ENCODE results near the gene ANTXR1. TPM values are rescaled to one million over a fixed set of nuclear protein-coding genes. Genes with fewer than 3 reads are reported as not detected.

The ANTXR1 gene
- total RNA-seq, 1 donor, result 61.5 TPM

DNA sequence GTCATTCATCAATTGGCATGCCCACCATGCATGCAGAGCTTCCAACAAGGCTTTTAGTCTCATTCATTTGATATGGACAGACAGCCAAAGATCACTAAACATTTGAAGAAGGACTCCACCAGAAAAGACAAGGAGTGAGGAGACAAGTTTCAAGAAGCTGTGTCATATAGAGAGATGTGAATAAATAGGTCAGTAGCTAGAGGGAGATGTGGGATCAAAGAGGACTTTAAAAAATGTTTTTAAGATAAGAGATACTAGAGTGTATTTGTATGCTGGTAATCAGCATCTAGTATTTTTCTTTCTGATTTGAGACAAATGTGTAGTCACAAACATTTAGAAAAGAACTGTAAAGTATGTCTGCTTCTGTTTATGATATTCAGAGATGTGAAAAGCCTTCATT, 48.5 kb downstream of the ANTXR1 start:
- TF ChIP-seq, protein P1, sequence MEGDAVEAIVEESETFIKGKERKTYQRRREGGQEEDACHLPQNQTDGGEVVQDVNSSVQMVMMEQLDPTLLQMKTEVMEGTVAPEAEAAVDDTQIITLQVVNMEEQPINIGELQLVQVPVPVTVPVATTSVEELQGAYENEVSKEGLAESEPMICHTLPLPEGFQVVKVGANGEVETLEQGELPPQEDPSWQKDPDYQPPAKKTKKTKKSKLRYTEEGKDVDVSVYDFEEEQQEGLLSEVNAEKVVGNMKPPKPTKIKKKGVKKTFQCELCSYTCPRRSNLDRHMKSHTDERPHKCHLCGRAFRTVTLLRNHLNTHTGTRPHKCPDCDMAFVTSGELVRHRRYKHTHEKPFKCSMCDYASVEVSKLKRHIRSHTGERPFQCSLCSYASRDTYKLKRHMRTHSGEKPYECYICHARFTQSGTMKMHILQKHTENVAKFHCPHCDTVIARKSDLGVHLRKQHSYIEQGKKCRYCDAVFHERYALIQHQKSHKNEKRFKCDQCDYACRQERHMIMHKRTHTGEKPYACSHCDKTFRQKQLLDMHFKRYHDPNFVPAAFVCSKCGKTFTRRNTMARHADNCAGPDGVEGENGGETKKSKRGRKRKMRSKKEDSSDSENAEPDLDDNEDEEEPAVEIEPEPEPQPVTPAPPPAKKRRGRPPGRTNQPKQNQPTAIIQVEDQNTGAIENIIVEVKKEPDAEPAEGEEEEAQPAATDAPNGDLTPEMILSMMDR (IDR thresholded peaks at IDR 0.05; ENCODE audit: insufficient read depth, low read length), result peak; percentile 16
- DNase-seq (ENCODE audit: low read depth), result peak; percentile 49

DNA sequence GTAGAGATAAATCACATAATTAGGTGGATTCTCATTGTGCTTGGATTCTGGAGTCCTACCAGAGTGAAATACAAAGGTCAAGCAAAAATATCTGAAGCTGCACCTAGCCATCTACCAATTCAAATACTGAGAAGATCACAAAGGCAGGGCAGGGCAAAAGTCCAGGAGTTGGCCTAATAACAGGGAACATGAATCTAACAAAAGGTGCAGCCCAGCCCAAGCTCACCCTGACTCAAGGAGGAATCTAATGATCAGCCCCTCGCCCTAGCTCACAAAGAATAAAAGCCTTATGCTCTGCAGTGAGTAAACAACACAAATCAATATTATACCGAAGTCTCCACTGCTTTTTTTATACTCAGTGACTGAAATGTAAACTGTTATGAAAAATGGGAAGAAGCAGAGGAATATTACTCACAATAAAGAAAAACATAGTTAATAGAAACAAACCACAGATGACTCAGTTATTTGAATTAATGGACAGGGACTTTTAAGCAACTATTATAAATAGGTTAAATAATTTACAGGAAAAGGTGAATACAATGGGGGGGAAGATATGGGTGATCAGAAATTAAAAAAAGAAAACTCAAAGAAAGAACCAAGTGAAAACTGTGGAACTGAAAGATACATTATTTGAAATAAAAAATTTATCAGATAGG, 49.5 kb downstream of the ANTXR1 start:
- no peak for DNase-seq (ENCODE audit: low read depth)
- TF ChIP-seq, protein P1 (IDR thresholded peaks at IDR 0.05; ENCODE audit: insufficient read depth, low read length), result no peak
- no peak overlapping the region for H3K4me3 ChIP-seq (ENCODE audit: low read depth, low read length)

More for the DNA sequence above, 48.5 kb downstream of the ANTXR1 start:
- no peak overlapping the region for H3K4me3 ChIP-seq (ENCODE audit: low read depth, low read length)

DNA sequence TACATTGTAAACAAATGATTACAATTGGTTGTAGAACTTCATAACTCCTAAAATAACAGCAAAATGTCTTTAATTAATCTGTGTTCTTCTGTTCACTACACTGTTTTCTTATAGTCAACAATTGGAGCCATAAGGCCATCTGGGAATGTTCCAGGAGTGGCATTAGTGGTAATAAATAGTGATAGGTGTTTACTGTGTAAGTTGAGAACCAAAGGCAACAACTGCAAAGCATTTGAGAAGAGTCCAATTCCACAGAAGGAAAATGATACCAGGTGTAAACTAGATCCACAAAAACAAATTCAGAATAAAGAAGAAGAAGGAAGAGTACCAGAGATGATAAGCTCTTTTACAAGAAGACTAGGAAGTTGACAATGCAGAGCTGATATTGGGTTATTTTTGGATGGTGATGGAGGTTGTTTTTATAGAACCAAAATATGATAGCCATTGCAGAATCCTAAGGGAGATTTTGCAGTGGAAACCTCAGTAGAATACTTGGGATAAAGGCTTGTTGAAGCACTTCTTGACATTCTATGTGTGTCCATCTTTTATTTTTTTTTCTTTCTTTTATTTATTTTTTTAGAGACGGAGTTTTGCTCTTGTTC, 52.9 kb downstream of the ANTXR1 start:
- no peak for DNase-seq (ENCODE audit: low read depth)
- TF ChIP-seq, protein P1 (IDR thresholded peaks at IDR 0.05; ENCODE audit: insufficient read depth, low read length), result no peak
- no peak overlapping the region for H3K4me3 ChIP-seq (ENCODE audit: low read depth, low read length)

DNA sequence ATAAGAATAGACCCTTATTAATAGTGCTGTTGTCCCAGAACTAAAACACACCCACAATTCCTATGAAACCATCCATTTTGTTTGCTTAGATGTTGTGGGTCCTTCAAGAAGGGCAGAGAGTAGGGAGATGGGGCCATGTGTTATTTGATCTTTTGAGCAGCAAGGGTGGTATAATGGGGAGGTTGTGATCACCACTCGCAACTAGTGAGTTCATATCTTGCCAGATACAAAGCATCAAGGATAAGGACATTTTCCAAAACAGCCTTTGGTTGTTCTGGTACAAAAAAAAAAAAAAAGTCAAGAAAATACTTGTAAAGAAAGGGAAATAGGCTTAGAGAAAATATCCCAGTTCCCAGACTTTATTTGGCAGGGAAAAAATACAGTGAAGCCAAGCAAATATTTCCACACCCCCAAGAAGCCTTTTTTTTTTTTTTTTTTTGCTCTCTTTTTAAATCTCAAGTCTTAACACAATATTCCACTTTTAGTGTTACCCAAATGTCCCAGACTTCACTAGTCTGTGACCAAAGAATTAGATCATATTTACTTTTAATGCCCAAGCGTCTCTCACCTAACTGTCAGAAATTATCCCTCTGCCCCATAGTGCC, 54.1 kb downstream of the ANTXR1 start:
- H3K4me3 ChIP-seq (ENCODE audit: low read depth, low read length), result no peak overlapping the region
- peak; percentile 58 for DNase-seq (ENCODE audit: low read depth)
- TF ChIP-seq, protein P1 (IDR thresholded peaks at IDR 0.05; ENCODE audit: insufficient read depth, low read length), result no peak

DNA sequence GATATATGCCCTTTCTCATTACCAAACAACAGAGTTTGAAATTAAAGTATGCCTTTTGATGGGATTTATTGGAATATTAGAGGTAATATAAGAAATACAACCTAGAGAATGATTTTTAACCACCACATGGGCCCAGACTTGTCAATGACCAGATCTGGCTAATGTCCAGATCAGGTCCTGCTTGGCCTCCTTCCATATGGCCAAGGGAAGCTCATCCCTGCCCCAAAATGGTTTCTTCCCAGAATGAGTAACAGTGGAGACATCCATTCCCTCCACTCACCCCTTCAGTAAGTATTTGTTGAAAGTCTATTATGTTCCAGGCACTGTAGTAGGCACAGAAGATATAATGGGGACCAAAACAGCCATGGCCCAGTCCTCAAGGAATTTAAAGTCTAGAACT, 54.9 kb downstream of the ANTXR1 start:
- H3K4me3 ChIP-seq (ENCODE audit: low read depth, low read length), result no peak overlapping the region
- TF ChIP-seq, protein P1 (IDR thresholded peaks at IDR 0.05; ENCODE audit: insufficient read depth, low read length), result no peak

DNA sequence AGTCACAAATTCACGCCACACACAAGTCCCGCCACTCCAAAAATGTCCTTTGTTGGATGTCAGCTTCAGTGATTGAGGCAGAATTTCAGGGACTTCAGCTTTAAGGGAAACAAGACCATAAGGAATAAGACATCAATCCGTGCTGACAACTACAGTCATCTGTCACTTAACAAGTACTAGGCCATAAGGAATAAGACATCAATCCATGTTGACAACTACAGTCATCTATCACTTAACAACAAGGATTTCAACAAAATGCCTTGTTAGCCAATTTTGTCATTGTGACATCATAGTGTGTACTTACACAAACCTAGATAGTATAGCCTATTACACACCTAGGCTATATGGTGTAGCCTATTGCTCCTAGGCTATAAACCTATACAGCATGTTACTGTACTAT, 58.0 kb downstream of the ANTXR1 start:
- no peak for DNase-seq (ENCODE audit: low read depth)
- no peak overlapping the region for H3K4me3 ChIP-seq (ENCODE audit: low read depth, low read length)
- TF ChIP-seq, protein P1 (IDR thresholded peaks at IDR 0.05; ENCODE audit: insufficient read depth, low read length), result no peak

More for the DNA sequence above, 54.9 kb downstream of the ANTXR1 start:
- no peak for DNase-seq (ENCODE audit: low read depth)

Measured in fibroblast of the aortic adventitia (primary cell).